ENCODE data around the gene MCM9.
"Not testable (repeated sequence)": the region's sequence is repeated elsewhere in the genome, so short reads cannot be mapped to it uniquely, and the experiment has no call there.

Gene MCM9

DNA sequence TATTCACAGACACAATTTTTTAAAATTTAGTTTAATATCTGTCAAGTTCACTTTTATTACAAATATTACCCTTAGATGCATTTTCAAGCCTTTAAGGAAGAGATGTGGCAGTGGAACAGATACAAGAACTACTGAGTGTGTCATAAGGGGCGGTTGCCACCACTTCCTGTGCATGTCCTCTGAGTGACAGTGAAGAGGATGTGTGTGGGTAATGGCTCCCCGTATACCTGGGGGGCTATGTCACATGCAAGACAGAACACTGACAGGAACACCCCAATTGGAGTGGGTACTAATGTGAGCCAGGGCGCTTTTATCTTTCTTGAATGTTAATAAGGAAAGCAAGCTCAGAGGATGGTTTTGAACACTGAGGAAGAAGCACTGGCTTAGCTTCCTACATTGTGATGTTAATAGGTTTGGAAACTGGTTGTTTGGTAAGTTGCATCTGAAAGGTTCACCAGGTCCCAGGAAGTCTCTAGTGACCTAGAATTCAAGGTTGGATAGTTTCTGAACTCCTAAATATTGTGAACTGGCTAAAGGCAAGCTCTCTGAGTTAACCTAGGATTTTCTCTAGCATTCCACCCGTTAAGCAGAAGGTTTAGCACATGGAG is 124.4 kb downstream of the MCM9 start:
- in situ Hi-C loops (cut with HindIII; ENCODE audit: low sequenced_read_pairs) = no loop called here

DNA sequence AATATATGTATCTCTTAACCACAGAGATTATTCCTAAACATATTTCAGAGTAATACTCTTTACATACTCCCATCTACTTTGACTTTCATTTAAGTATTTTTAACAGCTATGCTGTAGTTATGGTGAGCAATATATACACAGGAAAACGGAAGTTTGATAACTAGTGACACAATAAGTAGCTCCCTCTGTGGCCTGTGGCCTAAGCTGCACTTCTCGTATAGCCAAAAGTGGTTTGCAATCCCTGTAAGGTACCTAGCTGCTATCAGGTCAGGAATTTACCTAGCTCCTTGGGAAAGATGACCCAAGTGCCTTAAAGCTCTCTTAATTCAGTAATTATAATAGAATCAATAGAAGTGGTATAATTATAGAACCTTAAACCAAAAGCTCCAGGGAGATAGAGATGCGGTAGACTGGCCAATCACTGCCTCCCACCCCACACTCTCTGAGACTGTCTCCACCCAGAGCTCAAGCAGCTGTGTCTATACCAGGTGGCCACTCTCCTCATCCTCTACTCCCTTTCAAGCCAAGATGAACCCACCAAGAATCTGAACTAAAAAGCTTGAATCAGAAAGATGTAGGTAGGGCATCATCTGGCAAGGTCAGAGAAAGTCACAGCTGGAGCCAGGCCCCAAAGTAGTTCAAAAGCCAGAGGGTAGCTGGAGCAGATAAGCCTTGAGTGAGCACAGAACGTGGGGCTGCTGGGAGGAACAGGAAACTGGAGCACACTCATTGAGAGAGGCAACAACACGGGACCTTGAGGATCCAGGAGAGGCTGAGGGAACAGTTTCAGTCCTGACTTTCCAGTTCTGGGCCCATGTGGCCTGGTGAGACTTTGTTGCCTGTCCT is 125.9 kb downstream of the MCM9 start:
- H3K4me3 ChIP-seq (ENCODE audit: low read depth, low read length) = no peak overlapping the region
- TF ChIP-seq CTCF (IDR thresholded peaks at IDR 0.05; ENCODE audit: low read depth, low read length, missing control alignments) = no peak
- in situ Hi-C loops (cut with HindIII; ENCODE audit: low sequenced_read_pairs) = no loop called here
- no peak for DNase-seq (ENCODE audit: low read depth)

More for the DNA sequence above, 124.4 kb downstream of the MCM9 start:
- no peak for TF ChIP-seq CTCF (IDR thresholded peaks at IDR 0.05; ENCODE audit: low read depth, low read length, missing control alignments)
- H3K4me3 ChIP-seq (ENCODE audit: low read depth, low read length) = no peak overlapping the region
- no peak for DNase-seq (ENCODE audit: low read depth)

DNA sequence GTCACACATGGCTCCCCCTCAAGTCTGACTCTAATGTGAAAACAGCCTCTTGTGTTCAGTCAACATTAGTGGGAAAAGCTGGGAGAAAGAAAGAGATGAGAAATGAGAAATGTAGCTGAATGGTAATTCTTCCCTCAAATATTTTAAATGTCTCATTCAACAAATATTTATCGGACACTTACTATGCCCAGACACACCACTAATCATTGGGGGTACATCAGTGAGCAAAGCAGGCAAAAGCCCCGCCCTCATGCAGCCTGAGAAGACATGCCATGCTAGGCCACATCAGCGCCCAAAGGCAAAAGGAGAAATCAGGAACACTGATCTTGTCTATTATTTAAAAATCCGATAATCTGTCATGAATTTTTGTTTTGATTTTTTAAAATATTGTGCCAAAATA is 130.9 kb downstream of the MCM9 start:
- no peak for DNase-seq (ENCODE audit: low read depth)
- in situ Hi-C loops (cut with HindIII; ENCODE audit: low sequenced_read_pairs) = no loop called here
- H3K4me3 ChIP-seq (ENCODE audit: low read depth, low read length) = no peak overlapping the region
- TF ChIP-seq CTCF (IDR thresholded peaks at IDR 0.05; ENCODE audit: low read depth, low read length, missing control alignments) = no peak

- in situ Hi-C loops (cut with HindIII; ENCODE audit: low sequenced_read_pairs) = no loop called here
- H3K4me3 ChIP-seq (ENCODE audit: low read depth, low read length) = no peak overlapping the region
- DNase-seq (ENCODE audit: low read depth) = no peak
- no peak for TF ChIP-seq CTCF (IDR thresholded peaks at IDR 0.05; ENCODE audit: low read depth, low read length, missing control alignments)
Measured at GRCh38 chr6:118801257-118801656, 133.7 kb downstream of the MCM9 start.

GRCh38 chr6:118800394-118801071 is 134.4 kb downstream of the MCM9 start:
- peak; percentile 91 for TF ChIP-seq CTCF (IDR thresholded peaks at IDR 0.05; ENCODE audit: low read depth, low read length, missing control alignments)
- DNase-seq (ENCODE audit: low read depth) = peak; percentile 78
- no peak overlapping the region for H3K4me3 ChIP-seq (ENCODE audit: low read depth, low read length)
- in situ Hi-C loops (cut with HindIII; ENCODE audit: low sequenced_read_pairs) = no loop called here

DNA sequence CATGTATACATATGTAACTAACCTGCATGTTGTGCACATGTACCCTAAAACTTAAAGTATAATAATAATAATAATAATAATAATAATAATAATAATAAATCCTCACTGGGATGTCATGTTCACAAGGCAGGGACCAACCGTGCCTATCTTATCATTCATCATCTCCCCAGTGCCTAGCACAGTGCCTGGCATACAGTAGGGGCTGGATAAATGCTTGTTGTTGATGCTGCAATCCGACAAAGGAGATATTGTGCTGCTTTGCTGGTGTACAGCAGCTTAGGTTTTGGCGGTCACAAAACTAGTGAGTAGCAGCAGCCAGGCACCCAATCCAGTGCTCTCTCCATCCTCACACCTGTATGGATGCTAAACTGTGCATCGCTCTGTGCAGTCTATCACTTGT is 135.1 kb downstream of the MCM9 start:
- no peak for DNase-seq (ENCODE audit: low read depth)
- no peak overlapping the region for H3K4me3 ChIP-seq (ENCODE audit: low read depth, low read length)
- no peak for TF ChIP-seq CTCF (IDR thresholded peaks at IDR 0.05; ENCODE audit: low read depth, low read length, missing control alignments)
- in situ Hi-C loops (cut with HindIII; ENCODE audit: low sequenced_read_pairs) = no loop called here

DNA sequence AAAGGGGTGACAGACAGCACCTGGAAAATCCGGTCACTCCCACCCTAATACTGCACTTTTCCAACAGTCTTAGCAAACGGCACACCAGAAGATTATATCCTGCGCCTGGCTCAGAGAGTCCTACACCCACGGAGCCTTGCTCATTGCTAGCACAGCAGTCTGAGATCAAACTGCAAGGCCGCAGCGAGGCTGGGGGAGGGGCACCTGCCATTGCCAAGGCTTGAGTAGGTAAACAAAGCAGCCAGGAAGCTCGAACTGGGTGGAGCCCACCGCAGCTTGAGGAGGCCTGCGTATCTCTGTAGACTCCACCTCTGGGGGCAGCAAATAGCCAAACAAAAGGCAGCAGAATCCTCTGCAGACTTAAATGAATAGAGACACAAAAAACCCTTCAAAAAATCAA is 138.4 kb downstream of the MCM9 start:
- DNase-seq (ENCODE audit: low read depth); H3K4me3 ChIP-seq (ENCODE audit: low read depth, low read length); in situ Hi-C loops (cut with HindIII; ENCODE audit: low sequenced_read_pairs): not testable (repeated sequence)

All from astrocyte of the cerebellum (primary cell).